HG03571 (cell line): ENCODE data around the gene SRPK2.
"Not testable (repeated sequence)": the region's sequence is repeated elsewhere in the genome, so short reads cannot be mapped to it uniquely, and the experiment has no call there.

Source experiments
- ATAC-seq: cut with Tn5 transposase; IDR thresholded peaks from one replicate; pipeline ENCODE4 v1.9.1; 2021; ENCODE audit not compliant: unreplicated experiment

Gene SRPK2

DNA sequence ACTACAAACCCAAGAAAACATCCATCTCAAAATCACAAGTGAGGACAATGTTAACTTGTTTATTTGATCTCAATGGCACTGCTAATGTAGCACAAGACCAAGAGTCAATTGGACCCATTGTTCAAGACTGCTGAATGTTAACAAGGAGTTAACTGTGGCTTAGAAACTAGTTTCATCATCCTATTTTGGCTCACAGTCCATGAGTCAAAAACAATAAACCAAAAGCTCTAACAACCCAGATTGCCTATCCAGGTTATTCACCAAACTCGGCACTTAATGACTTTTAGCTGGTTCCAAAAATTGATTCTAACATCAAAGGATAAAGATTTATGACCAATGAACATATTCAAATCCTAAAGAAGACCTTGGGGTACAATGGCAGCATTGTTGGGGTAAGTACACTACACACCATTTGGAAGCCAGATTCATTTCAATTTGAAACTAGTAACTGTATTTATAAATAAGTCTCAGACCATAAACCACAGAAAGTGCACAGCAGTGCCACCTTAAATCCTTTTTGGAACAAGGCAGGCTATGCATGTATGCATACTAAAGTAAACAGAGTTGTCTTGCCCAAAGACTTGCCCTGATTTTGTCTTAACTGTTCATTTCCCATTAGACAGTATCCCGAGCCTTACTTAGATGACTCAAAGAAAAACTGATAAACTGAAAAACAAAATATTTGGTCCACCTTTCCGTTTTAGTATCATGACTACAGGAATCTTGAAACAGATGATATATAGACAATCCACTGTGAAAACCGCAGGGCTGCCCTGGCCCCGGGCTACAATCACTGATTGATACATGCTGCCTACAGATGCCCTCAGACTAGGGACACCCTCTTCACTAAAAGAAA lies 84.5 kb downstream of the SRPK2 start:
- ATAC-seq, result no peak

DNA sequence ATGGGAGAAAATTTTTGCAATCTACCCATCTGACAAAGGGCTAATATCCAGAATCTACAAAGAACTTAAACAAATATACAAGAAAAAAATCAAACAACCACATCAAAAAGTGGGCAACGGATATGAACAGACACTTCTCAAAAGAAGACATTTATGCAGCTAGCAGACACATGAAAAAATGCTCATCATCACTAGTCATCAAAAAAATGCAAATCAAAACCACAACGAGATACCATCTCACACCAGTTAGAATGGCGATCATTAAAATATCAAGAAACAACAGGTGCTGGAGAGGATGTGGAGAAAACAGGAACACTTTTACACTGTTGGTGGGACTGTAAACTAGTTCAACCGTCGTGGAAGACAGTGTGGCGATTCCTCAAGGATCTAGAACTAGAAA lies 88.1 kb downstream of the SRPK2 start:
- ATAC-seq, result not testable (repeated sequence)

DNA sequence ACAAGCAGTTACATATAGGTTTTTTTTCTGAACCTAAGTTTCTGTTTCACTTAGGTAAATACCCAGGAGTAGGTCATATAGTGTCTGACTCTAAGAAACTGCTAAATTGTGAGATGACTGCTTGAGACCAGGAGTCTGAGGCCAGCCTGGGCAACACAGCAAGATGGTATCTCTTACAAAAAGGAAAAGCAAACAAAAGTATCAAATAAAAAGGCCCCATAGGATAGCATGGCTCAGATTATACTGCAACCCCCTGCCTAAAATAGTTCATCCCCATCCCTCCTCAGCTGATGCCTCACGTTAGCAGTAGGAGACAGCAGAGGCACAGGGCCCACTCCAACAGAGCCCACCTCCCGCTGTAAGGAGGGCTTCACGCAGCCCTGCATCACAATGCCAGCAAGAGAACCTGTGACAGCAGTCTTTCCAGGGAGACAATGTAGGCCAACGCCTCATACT lies 90.3 kb downstream of the SRPK2 start:
- peak; percentile 78 for ATAC-seq

DNA sequence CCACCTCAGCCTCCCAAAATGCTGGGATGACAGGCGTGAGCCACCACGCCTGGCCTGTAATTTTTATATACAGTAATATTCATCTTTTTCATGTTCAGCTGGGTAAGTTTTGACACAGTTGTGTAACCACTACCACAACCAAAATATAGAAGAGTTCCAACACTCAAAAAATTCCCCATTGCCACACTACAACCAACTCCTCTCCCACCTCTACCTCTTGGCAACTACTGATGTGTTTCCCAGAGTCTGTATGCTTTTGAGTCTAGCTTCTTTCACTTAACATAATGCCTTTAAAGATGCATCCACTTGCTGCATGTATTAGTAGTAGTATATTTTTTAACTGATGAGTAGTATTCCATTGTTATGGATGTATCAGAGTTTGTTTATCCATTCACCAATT lies 90.7 kb downstream of the SRPK2 start:
- peak; percentile 22 for ATAC-seq

DNA sequence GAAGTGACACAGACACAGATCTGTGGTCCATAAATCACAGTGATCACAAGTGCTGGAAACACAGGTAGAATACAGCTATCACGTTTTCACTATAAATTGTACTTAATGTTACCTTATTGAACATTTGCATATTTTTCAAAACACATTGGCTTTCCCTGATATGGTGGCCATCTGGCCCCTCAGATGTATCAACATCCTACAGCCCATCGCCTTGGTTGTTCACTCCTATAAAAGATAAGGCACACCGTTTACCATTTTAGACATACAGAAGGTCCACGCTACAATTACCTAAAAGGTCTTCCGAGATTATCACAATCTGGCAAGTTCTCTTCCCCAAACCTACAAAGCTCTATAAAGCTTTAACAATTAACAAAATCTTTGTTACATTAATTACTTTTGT lies 91.4 kb downstream of the SRPK2 start:
- ATAC-seq, result no peak

DNA sequence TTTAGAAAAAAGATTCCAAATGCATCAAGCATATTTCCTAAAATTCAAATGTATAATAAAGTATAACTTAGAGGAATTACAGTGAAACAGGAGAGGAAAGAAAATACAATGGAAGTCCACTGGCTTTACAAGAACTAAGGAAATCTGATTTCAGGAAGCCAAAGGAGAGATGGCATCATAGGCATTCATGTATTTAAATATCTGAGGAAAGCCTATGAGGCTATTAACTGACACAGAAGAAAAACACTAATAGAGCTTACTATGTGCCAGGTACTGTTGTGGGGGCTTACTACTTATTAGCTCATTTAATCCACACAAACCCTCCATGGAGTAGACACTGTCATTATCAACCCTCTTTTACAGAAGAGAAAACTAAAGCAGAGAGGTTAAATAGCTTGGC lies 92.2 kb downstream of the SRPK2 start:
- ATAC-seq, result no peak

DNA sequence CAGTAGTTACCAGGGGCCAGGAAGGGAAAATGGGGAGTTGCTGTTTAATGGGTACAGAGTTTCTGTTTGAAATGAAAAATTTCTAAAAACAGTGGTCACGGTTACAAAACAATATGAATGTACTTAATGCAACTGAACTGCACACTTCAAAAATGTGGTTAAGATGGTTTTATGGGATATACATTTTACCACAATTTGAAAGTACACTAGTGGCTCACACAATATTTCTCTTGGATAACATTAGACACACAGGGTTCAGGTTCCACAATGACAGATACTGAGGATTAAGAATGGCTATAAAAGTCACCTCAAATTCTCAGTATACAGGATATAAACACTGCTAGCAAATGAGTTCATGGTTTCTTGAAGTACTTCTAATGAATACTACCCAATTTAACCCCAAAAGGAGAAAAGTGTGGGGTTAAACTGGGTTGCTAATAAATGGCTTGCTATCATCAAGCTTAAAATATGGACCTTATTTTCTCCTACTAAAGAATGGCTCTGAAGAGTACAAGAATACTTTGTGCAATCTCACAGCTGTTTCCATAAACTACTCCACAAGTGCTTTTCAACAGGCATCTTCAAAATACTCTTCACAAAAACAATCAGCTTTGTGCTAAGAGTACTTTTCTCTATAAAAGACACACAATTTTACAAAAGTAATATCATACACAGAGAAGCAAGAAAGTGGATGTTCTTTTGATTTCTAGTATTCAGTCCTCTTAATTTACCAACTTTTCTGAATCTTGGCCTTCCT lies 92.9 kb downstream of the SRPK2 start:
- no peak for ATAC-seq

DNA sequence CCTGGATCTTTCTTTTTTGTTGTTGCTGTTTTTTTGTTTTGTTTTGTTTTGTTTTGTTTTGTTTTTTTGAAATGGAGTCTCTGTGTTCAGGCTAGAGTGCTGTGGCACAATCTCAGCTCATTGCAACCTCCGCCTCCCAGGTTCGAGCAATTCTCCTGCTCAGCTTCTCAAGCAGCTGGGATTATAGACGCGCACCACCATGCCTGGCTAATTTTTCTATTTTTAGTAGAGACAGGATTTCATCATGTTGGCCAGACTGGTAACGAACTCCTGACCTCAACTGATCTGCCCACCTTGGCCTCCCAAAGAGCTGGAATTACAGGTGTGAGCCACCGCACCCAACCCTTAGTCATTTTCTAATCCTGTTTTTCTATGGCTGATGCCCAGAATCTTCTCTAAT lies 94.2 kb downstream of the SRPK2 start:
- ATAC-seq, result not testable (repeated sequence)

DNA sequence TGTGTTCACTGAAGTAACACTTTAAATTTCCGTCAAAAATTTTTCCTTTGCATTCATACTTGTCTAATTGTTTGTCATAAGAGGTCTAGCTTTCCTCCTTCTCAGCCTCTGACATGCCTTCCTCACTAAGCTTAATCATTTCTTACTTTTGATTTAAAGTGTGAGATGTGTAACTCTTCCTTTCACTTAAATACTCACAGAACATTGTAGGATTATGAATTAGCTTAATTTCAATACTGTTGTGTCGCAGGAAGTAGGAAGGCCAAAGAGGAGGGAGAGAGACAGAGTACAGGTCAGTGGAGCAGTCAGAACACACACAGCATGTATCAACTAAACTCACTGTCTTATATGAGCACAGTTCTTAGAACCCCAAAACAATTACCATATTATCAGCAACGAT lies 99.0 kb downstream of the SRPK2 start:
- no peak for ATAC-seq

GRCh38 chr7:105286441-105286840 lies 102.3 kb downstream of the SRPK2 start:
- no peak for ATAC-seq

GRCh38 chr7:105285118-105285874 lies 103.4 kb downstream of the SRPK2 start:
- ATAC-seq, result no peak

GRCh38 chr7:105284014-105284413 lies 104.7 kb downstream of the SRPK2 start:
- no peak for ATAC-seq

GRCh38 chr7:105281966-105282365 lies 106.8 kb downstream of the SRPK2 start:
- ATAC-seq, result no peak

GRCh38 chr7:105279688-105280007 lies 109.1 kb downstream of the SRPK2 start:
- ATAC-seq, result peak; percentile 91

DNA sequence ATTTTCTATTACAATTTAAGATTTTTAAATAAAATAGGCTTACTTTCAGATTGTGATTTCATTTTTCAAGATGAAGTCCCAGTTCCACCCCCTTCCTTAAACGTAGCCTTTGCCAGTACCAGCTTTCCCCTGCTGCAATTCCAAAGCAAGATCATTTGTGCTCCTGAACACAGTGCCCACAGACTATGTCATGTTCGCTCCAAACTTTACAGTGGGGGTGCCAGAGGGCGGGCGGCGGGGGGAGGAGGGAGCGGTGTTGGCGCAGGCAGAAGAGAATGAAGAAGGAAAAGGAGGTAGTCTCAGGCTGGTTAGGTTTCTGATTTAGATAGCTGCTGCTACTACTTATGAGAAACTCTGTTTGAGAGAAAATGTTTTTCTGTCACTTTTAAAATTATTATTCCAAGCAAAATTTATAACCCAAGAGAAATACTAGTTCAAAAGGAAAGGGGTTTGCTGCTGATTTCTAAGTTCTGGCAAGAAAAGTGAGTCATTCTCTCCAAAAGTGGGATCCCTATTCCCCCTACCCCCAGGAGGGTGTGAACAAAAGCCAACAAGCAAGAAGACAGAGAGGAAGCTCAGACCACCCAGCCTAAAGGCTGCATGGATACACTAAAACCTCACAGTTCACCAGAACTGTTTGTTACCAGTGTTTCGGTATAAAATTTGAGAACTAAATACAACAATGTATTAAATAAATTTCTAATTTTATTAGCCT lies 109.6 kb downstream of the SRPK2 start:
- ATAC-seq, result peak; percentile 48

DNA sequence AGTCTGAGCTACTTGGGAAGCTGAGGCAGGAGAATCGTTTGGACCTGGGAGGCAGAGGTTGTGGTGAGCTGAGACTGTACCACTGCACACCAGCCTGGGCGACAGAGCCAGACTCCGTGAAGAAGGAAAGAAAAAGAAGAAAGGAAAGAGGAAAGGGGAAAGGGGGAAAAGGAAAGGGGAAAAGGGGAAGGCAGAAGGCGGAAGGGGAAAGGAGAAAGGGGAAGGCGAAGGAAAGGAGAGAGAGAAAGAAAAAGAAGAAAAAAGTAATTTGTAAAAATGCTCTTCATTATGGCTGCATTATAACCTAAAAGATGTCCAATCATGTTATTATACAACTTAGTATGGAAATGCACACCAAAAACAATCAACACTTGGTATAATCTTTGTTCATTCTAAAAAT lies 110.2 kb downstream of the SRPK2 start:
- ATAC-seq, result no peak

- ATAC-seq, result no peak
These were observed 111.4 kb downstream of the SRPK2 start for GRCh38 chr7:105277341-105277740.

DNA sequence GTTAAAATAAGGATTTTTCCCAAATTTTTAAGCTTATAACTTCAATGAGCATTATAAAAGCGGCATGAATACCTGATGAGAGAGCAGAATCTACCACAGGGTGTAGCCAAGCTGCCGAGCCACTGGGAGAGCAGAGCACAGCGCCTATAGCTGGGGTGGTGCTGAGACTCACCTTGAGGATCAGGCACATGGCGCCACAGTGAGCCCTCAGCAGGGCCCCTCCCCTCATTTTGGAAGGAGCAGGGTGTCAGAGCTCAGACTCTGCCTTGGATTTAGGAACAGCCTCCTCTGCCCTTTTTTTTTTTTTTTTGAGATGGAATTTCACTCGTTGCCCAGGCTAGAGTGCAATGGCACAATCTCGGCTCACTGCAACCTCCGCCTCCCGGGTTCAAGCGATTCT lies 118.6 kb downstream of the SRPK2 start:
- ATAC-seq, result no peak

DNA sequence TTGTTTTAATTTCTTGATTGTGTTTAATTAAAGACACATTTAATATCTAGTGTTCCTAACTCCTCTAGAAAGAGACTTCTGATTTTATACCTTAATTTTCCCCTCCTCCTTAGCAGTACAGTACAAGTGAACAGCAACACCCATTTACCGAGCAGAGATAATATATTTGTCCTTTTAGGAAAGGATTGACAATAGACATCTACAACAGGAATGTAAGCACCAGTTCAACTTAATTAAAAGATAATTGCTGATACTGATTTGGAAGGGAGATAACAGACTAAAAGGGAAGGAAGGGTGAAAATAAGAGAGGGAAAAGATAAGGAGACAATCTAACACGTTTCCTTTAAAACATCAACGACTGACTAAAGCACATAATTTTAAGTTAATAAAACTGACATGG lies 119.3 kb downstream of the SRPK2 start:
- no peak for ATAC-seq

- no peak for ATAC-seq
These were observed 120.0 kb downstream of the SRPK2 start for GRCh38 chr7:105268511-105269392.
